ENCODE measurements around the gene PARVA. TPM values are rescaled to one million over a fixed set of nuclear protein-coding genes. Genes with fewer than 3 reads are reported as not detected.

PARVA gene
- total and polyA plus RNA-seq, 4 donors, result 30.4 to 159 (median 93.9) TPM

- no peaks in the 10 kb centered on the region for H3K27me3 ChIP-seq (ENCODE audit: control insufficient read depth in 1 of 2, insufficient read depth in 2 of 2, low read length in 1 of 2)
- ATAC-seq (ENCODE audit: low FRiP score) (no peak), DNase-seq (no peak)
- H3K9me3 ChIP-seq (ENCODE audit: control insufficient read depth, low read length), result no peaks in the 10 kb centered on the region
- intact Hi-C loops (cut with DNase I), result no loop called here
- no peak overlapping the region for H3K4me3 ChIP-seq (ENCODE audit: low read length in 2 of 2)
- H3K4me1 ChIP-seq (ENCODE audit: control insufficient read depth in 1 of 2, insufficient read depth in 2 of 2, low read length in 2 of 2), result no peaks in the 10 kb centered on the region
- H3K27ac ChIP-seq (ENCODE audit: low read depth in 1 of 2, low read length in 2 of 2), result no peak overlapping the region
- 75 to 76% methylated on average over 5 of the region's 5 CpGs for WGBS, 2 donors
- H3K36me3 ChIP-seq (ENCODE audit: control insufficient read depth in 1 of 2, insufficient read depth in 2 of 2, low read length in 1 of 2), result no peaks in the 10 kb centered on the region
Measured at GRCh38 chr11:12547953-12548650, 170.7 kb downstream of the PARVA start.

GRCh38 chr11:12552692-12553091, 175.3 kb downstream of the PARVA start:
- Histone ChIP-seq H3K4me3 (ENCODE audit: low read length in 2 of 2) (no peak overlapping the region), H3K36me3 (ENCODE audit: control insufficient read depth in 1 of 2, insufficient read depth in 2 of 2, low read length in 1 of 2) (no peaks in the 10 kb centered on the region), H3K27ac (ENCODE audit: low read depth in 1 of 2, low read length in 2 of 2) (no peak overlapping the region), H3K9me3 (ENCODE audit: control insufficient read depth, low read length) (no peaks in the 10 kb centered on the region), H3K4me1 (ENCODE audit: control insufficient read depth in 1 of 2, insufficient read depth in 2 of 2, low read length in 2 of 2) (peaks cover 0 to 2% of the 10 kb centered on the region in 2 donors), H3K27me3 (ENCODE audit: control insufficient read depth in 1 of 2, insufficient read depth in 2 of 2, low read length in 1 of 2) (no peaks in the 10 kb centered on the region)
- intact Hi-C loops (cut with DNase I), result no loop called here
- 3 to 6% methylated on average over 4 of the region's 4 CpGs for WGBS, 2 donors
- ATAC-seq (ENCODE audit: low FRiP score), result peak; percentile 80
- DNase-seq, result peak in 1 of 2 donors; percentile 58

- Histone ChIP-seq H3K4me1 (ENCODE audit: control insufficient read depth in 1 of 2, insufficient read depth in 2 of 2, low read length in 2 of 2) (peaks cover 0 to 7% of the 10 kb centered on the region in 2 donors), H3K4me3 (ENCODE audit: low read length in 2 of 2) (no peak overlapping the region), H3K27ac (ENCODE audit: low read depth in 1 of 2, low read length in 2 of 2) (no peak overlapping the region), H3K36me3 (ENCODE audit: control insufficient read depth in 1 of 2, insufficient read depth in 2 of 2, low read length in 1 of 2) (no peaks in the 10 kb centered on the region), H3K9me3 (ENCODE audit: control insufficient read depth, low read length) (no peaks in the 10 kb centered on the region), H3K27me3 (ENCODE audit: control insufficient read depth in 1 of 2, insufficient read depth in 2 of 2, low read length in 1 of 2) (no peaks in the 10 kb centered on the region)
- DNase-seq (no peak), ATAC-seq (ENCODE audit: low FRiP score) (no peak)
- 0% methylated on average over 1 of the region's 1 CpG for WGBS, 2 donors
- intact Hi-C loops (cut with DNase I), result no loop called here
Measured at GRCh38 chr11:12554122-12554521, 176.8 kb downstream of the PARVA start.

- peak; percentile 76 for ATAC-seq (ENCODE audit: low FRiP score)
- no peak for DNase-seq
- WGBS, 2 donors, result 13 to 15% methylated on average over 3 of the region's 3 CpGs
- intact Hi-C loops (cut with DNase I), result no loop called here
- Histone ChIP-seq H3K27ac (ENCODE audit: low read depth in 1 of 2, low read length in 2 of 2) (peak overlapping the region in 1 of 2 donors; percentile 48), H3K4me1 (ENCODE audit: control insufficient read depth in 1 of 2, insufficient read depth in 2 of 2, low read length in 2 of 2) (peaks cover 0 to 7% of the 10 kb centered on the region in 2 donors), H3K4me3 (ENCODE audit: low read length in 2 of 2) (no peak overlapping the region), H3K27me3 (ENCODE audit: control insufficient read depth in 1 of 2, insufficient read depth in 2 of 2, low read length in 1 of 2) (no peaks in the 10 kb centered on the region), H3K36me3 (ENCODE audit: control insufficient read depth in 1 of 2, insufficient read depth in 2 of 2, low read length in 1 of 2) (no peaks in the 10 kb centered on the region), H3K9me3 (ENCODE audit: control insufficient read depth, low read length) (no peaks in the 10 kb centered on the region)
Measured at GRCh38 chr11:12556155-12556554, 178.8 kb downstream of the PARVA start.

- Histone ChIP-seq H3K9me3 (ENCODE audit: control insufficient read depth, low read length) (no peaks in the 10 kb centered on the region), H3K4me3 (ENCODE audit: low read length in 2 of 2) (no peak overlapping the region), H3K27me3 (ENCODE audit: control insufficient read depth in 1 of 2, insufficient read depth in 2 of 2, low read length in 1 of 2) (no peaks in the 10 kb centered on the region), H3K4me1 (ENCODE audit: control insufficient read depth in 1 of 2, insufficient read depth in 2 of 2, low read length in 2 of 2) (peaks cover 0 to 7% of the 10 kb centered on the region in 2 donors), H3K36me3 (ENCODE audit: control insufficient read depth in 1 of 2, insufficient read depth in 2 of 2, low read length in 1 of 2) (no peaks in the 10 kb centered on the region), H3K27ac (ENCODE audit: low read depth in 1 of 2, low read length in 2 of 2) (peak overlapping the region in 1 of 2 donors; percentile 67)
- intact Hi-C loops (cut with DNase I), result no loop called here
- 4 to 5% methylated on average over 6 of the region's 6 CpGs for WGBS, 2 donors
- ATAC-seq (ENCODE audit: low FRiP score), result peak; percentile 64
- peak; percentile 86 to 90 for DNase-seq
Measured at GRCh38 chr11:12556788-12557384, 179.5 kb downstream of the PARVA start.

DNA sequence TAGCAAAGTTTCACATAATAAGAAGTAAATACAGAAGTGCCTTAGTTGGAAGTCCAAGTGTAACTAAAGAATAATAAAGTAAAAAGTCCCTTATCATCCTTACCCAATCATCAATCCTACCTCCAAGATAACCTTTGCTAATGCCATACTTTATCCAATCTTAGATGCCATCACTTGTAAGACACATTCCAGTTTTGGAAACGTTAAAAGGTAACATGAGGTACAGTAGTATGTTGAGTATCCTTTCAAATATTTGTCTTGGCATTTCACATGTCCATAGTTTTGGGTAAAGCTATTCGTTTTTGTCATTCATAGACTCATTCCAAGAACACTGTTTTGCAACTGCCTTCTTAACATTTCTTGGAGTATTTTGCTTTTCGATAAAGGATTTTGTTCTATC, 181.6 kb downstream of the PARVA start:
- no peaks in the 10 kb centered on the region for H3K36me3 ChIP-seq (ENCODE audit: control insufficient read depth in 1 of 2, insufficient read depth in 2 of 2, low read length in 1 of 2)
- intact Hi-C loops (cut with DNase I), result no loop called here
- WGBS, 2 donors, result 6% methylated on average over 3 of the region's 3 CpGs
- DNase-seq (no peak), ATAC-seq (ENCODE audit: low FRiP score) (no peak)
- no peak overlapping the region for H3K4me3 ChIP-seq (ENCODE audit: low read length in 2 of 2)
- no peak overlapping the region for H3K27ac ChIP-seq (ENCODE audit: low read depth in 1 of 2, low read length in 2 of 2)
- H3K27me3 ChIP-seq (ENCODE audit: control insufficient read depth in 1 of 2, insufficient read depth in 2 of 2, low read length in 1 of 2), result no peaks in the 10 kb centered on the region
- peaks cover 0 to 7% of the 10 kb centered on the region in 2 donors for H3K4me1 ChIP-seq (ENCODE audit: control insufficient read depth in 1 of 2, insufficient read depth in 2 of 2, low read length in 2 of 2)
- H3K9me3 ChIP-seq (ENCODE audit: control insufficient read depth, low read length), result no peaks in the 10 kb centered on the region

- intact Hi-C loops (cut with DNase I), result no loop called here
- ATAC-seq (ENCODE audit: low FRiP score) (no peak), DNase-seq (no peak)
- WGBS, 2 donors, result 92 to 96% methylated on average over 3 of the region's 3 CpGs
- H3K4me1 ChIP-seq (ENCODE audit: control insufficient read depth in 1 of 2, insufficient read depth in 2 of 2, low read length in 2 of 2), result peaks cover 0 to 7% of the 10 kb centered on the region in 2 donors
- no peak overlapping the region for H3K27ac ChIP-seq (ENCODE audit: low read depth in 1 of 2, low read length in 2 of 2)
- no peak overlapping the region for H3K4me3 ChIP-seq (ENCODE audit: low read length in 2 of 2)
- H3K36me3 ChIP-seq (ENCODE audit: control insufficient read depth in 1 of 2, insufficient read depth in 2 of 2, low read length in 1 of 2), result no peaks in the 10 kb centered on the region
- H3K27me3 ChIP-seq (ENCODE audit: control insufficient read depth in 1 of 2, insufficient read depth in 2 of 2, low read length in 1 of 2), result no peaks in the 10 kb centered on the region
- no peaks in the 10 kb centered on the region for H3K9me3 ChIP-seq (ENCODE audit: control insufficient read depth, low read length)
Measured at GRCh38 chr11:12560362-12560761, 183.0 kb downstream of the PARVA start.

GRCh38 chr11:12560861-12561260, 183.5 kb downstream of the PARVA start:
- intact Hi-C loops (cut with DNase I), result no loop called here
- Histone ChIP-seq H3K4me3 (ENCODE audit: low read length in 2 of 2) (no peak overlapping the region), H3K27me3 (ENCODE audit: control insufficient read depth in 1 of 2, insufficient read depth in 2 of 2, low read length in 1 of 2) (no peaks in the 10 kb centered on the region), H3K27ac (ENCODE audit: low read depth in 1 of 2, low read length in 2 of 2) (no peak overlapping the region), H3K36me3 (ENCODE audit: control insufficient read depth in 1 of 2, insufficient read depth in 2 of 2, low read length in 1 of 2) (no peaks in the 10 kb centered on the region), H3K9me3 (ENCODE audit: control insufficient read depth, low read length) (no peaks in the 10 kb centered on the region), H3K4me1 (ENCODE audit: control insufficient read depth in 1 of 2, insufficient read depth in 2 of 2, low read length in 2 of 2) (peaks cover 0 to 7% of the 10 kb centered on the region in 2 donors)
- DNase-seq (no peak), ATAC-seq (ENCODE audit: low FRiP score) (no peak)
- WGBS, 2 donors, result 71 to 75% methylated on average over 2 of the region's 2 CpGs

DNA sequence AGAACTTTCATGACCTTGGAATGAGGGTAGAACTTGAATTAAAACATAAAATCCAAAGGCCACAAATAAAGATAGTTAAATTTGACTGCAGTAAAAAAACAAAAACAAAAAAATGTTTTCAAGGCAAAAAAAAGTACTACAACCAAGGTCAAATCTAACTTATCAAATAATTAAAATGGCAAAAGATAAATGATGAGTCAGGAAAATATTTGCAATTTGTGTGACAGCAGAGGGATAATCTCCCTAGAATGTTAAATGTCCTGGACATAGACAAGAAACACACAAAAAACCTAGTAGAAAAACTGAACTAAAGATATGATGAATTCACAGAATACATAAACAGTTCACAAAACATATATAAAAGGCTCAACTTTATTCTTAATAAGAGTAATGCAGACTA, 186.6 kb downstream of the PARVA start:
- intact Hi-C loops (cut with DNase I), result no loop called here
- ATAC-seq (ENCODE audit: low FRiP score) (no peak), DNase-seq (no peak)
- no peak overlapping the region for H3K27ac ChIP-seq (ENCODE audit: low read depth in 1 of 2, low read length in 2 of 2)
- H3K4me1 ChIP-seq (ENCODE audit: control insufficient read depth in 1 of 2, insufficient read depth in 2 of 2, low read length in 2 of 2), result no peaks in the 10 kb centered on the region
- no peaks in the 10 kb centered on the region for H3K27me3 ChIP-seq (ENCODE audit: control insufficient read depth in 1 of 2, insufficient read depth in 2 of 2, low read length in 1 of 2)
- H3K36me3 ChIP-seq (ENCODE audit: control insufficient read depth in 1 of 2, insufficient read depth in 2 of 2, low read length in 1 of 2), result no peaks in the 10 kb centered on the region
- H3K4me3 ChIP-seq (ENCODE audit: low read length in 2 of 2), result no peak overlapping the region
- peaks cover 3% of the 10 kb centered on the region for H3K9me3 ChIP-seq (ENCODE audit: control insufficient read depth, low read length)
